Upper lobe of left lung (tissue), 6 donors: ENCODE measurements around the gene PHACTR1. TPM values are rescaled to one million over a fixed set of nuclear protein-coding genes. Genes with fewer than 3 reads are reported as not detected.

ENCODE experiments used
- ATAC-seq, 2 donors: fragments of 200-7000 bp; cut with Tn5 transposase; one replicate each; pipeline ENCODE4 v1.9.1; 2022; ENCODE audit warnings: mild to moderate bottlenecking in 2 of 2, moderate library complexity in 2 of 2; ENCODE audit not compliant: low FRiP score in 2 of 2
- DNase-seq, 2 donors: peaks; one replicate each; pipeline ENCODE4 v3.0.0-alpha.2; 2019 to 2020
- H3K27ac ChIP-seq, 4 donors: fragments of 200-600 bp; sonication (generic); one replicate each; pipeline ENCODE4 v1.5.1; 2016 to 2019
- H3K27me3 ChIP-seq, 4 donors: fragments of 200-600 bp; sonication (generic); one replicate each; pipeline ENCODE4 v1.5.1; 2017 to 2019
- H3K36me3 ChIP-seq, 4 donors: fragments of 200-600 bp; sonication (generic); one replicate each; pipeline ENCODE4 v1.5.1; 2016 to 2019
- H3K4me1 ChIP-seq, 4 donors: fragments of 200-600 bp; sonication (generic); one replicate each; pipeline ENCODE4 v1.5.1; 2018 to 2019
- H3K4me3 ChIP-seq, 4 donors: fragments of 200-600 bp; sonication (generic); one replicate each; pipeline ENCODE4 v1.5.1; 2017 to 2019; ENCODE audit warnings: mild to moderate bottlenecking in 2 of 4, moderate library complexity in 1 of 4
- H3K9me3 ChIP-seq, 4 donors: fragments of 200-600 bp; sonication (generic); one replicate each; pipeline ENCODE4 v1.5.1; 2018 to 2019
- EP300 ChIP-seq, 4 donors: sonication (generic); formaldehyde crosslinking; IDR thresholded peaks; one replicate each; pipeline ENCODE4 v1.5.1; 2017; ENCODE audit warnings: antibody characterized with exemption in 4 of 4, control low read depth in 2 of 4
- POLR2A ChIP-seq, 4 donors: fragments of 450-650 bp; IDR thresholded peaks; one replicate each; pipeline ENCODE4 v1.5.1; 2016 to 2017; ENCODE audit warnings: antibody characterized with exemption in 4 of 4, mild to moderate bottlenecking in 2 of 4
- POLR2AphosphoS5 ChIP-seq, 2 donors: sonication (generic); formaldehyde crosslinking; IDR thresholded peaks; one replicate each; pipeline ENCODE4 v1.5.1; 2017; ENCODE audit warnings: antibody characterized with exemption in 2 of 2
- WGBS, 2 donors: methylation state at CpG; one replicate each; pipeline ENCODE4 v1.1.5; 2017 to 2018; 5-methylcytosine and 5-hydroxymethylcytosine counted together
- total RNA-seq, 6 donors: library from RNA; depleted of rRNA in 4 of 6; stranded (reverse); fragments of >200 nt in 4 of 6; gene quantifications; one replicate each; pipeline versions ENCODE4 v1.1.0 to v1.2.1, GENCODE V29; 2016 to 2021
- TF ChIP-seq, protein P1 (sequence below), 6 experiments: fragments of 450-650 bp in 4 of 6; fragments of 200-600 bp in 2 of 6; sonication (generic) in 2 of 6; IDR thresholded peaks; one replicate each; pipeline ENCODE4 v1.5.1; 2016 to 2019; ENCODE audit warnings: antibody characterized with exemption in 6 of 6
- donor health status: DM: no; HTN: no; CAD: no; lungs with moderate emphysema.
- donor health status: DM: no; HTN: yes; CAD: no; lungs with severe emphysema.

PHACTR1 gene
- total RNA-seq, 6 donors from 2014 or later: 63.2 to 121 (median 90.9) TPM

DNA sequence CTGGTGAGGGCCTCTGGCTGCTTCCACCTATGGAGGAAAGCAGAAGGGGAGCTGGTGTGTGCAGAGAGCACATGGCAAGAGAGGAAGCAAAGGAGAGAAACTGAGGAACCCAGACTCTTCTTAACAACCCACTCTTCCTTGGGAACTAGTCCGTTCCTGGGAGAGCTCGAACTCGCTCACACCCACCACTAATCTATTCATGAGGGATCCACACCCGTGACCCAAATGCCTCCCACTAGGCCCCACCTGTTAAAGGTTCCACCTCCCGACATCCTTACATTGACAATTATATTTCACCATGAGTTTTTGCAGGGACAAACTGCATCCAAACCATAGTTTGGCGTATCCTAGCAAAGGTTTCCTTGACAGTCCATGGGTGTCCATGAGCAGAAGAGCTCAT is 488.5 kb downstream of the PHACTR1 start:
- H3K27ac ChIP-seq: no peak overlapping the region
- DNase-seq: no peak
- no peaks in the 10 kb centered on the region for H3K27me3 ChIP-seq
- ATAC-seq: no peak
- no peak overlapping the region for H3K4me3 ChIP-seq
- H3K36me3 ChIP-seq: peaks cover 0 to 31% (median 6%) of the 10 kb centered on the region in 4 donors
- TF ChIP-seq POLR2A (IDR thresholded peaks at IDR 0.05) (no peak), POLR2AphosphoS5 (IDR thresholded peaks at IDR 0.05) (no peak), EP300 (IDR thresholded peaks at IDR 0.05) (no peak)
- TF ChIP-seq, protein P1, sequence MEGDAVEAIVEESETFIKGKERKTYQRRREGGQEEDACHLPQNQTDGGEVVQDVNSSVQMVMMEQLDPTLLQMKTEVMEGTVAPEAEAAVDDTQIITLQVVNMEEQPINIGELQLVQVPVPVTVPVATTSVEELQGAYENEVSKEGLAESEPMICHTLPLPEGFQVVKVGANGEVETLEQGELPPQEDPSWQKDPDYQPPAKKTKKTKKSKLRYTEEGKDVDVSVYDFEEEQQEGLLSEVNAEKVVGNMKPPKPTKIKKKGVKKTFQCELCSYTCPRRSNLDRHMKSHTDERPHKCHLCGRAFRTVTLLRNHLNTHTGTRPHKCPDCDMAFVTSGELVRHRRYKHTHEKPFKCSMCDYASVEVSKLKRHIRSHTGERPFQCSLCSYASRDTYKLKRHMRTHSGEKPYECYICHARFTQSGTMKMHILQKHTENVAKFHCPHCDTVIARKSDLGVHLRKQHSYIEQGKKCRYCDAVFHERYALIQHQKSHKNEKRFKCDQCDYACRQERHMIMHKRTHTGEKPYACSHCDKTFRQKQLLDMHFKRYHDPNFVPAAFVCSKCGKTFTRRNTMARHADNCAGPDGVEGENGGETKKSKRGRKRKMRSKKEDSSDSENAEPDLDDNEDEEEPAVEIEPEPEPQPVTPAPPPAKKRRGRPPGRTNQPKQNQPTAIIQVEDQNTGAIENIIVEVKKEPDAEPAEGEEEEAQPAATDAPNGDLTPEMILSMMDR (IDR thresholded peaks at IDR 0.05): no peak
- H3K9me3 ChIP-seq: no peaks in the 10 kb centered on the region
- no peaks in the 10 kb centered on the region for H3K4me1 ChIP-seq
- WGBS, 2 donors: 94 to 99% methylated on average over 6 of the region's 6 CpGs

DNA sequence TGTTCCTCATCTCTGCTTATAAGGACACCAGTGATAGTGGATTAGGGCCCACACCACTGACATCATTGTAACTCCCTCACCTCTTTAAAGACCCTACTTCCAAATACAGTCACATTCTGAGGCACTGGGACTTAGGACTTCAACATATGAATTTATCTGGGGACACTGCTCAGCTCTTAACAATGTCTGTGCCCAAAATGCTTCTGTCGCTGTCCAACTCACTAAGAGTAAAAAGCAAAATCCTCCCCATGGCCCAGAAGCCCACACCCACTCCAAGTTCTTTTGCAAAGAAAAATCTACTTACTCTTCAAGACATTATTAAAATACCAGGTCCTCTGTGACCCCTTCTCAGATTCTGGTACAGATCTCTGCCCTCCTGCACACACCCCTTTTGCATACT is 495.5 kb downstream of the PHACTR1 start:
- peaks cover 0 to 15% (median 2%) of the 10 kb centered on the region in 4 donors for H3K36me3 ChIP-seq
- no peak for ATAC-seq
- no peaks in the 10 kb centered on the region for H3K27me3 ChIP-seq
- no peak overlapping the region for H3K27ac ChIP-seq
- no peaks in the 10 kb centered on the region for H3K9me3 ChIP-seq
- DNase-seq: no peak
- WGBS, 2 donors: 94 to 96% methylated on average over 1 of the region's 1 CpG
- peaks cover 0 to 2% (median 0%) of the 10 kb centered on the region in 4 donors for H3K4me1 ChIP-seq
- TF ChIP-seq POLR2A (IDR thresholded peaks at IDR 0.05) (no peak), EP300 (IDR thresholded peaks at IDR 0.05) (no peak), POLR2AphosphoS5 (IDR thresholded peaks at IDR 0.05) (no peak)
- TF ChIP-seq, protein P1 (IDR thresholded peaks at IDR 0.05): no peak
- no peak overlapping the region for H3K4me3 ChIP-seq

DNA sequence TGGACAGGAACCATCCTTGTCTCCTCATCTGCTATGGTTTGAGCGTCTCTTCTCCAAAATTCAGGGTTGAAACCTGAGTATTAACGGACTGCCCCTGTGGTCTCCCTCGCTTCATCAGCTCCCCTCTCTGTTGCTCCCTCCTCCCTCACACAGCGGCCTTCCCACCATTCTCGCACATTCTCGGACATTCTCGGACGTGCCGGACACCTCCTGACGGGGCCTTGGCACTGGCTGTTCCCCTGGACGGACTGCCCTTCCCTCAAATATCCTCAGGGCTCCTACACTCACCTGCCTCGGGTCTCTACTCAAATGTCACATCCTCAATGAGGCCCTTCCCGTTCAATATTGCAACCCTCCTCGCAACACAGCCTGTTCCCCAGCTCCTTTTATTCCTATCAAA is 496.0 kb downstream of the PHACTR1 start:
- peaks cover 0 to 4% (median 3%) of the 10 kb centered on the region in 4 donors for H3K4me1 ChIP-seq
- peaks cover 0 to 10% (median 2%) of the 10 kb centered on the region in 4 donors for H3K36me3 ChIP-seq
- H3K9me3 ChIP-seq: no peaks in the 10 kb centered on the region
- TF ChIP-seq POLR2A (IDR thresholded peaks at IDR 0.05) (no peak), EP300 (IDR thresholded peaks at IDR 0.05) (no peak), POLR2AphosphoS5 (IDR thresholded peaks at IDR 0.05) (no peak)
- TF ChIP-seq, protein P1 (IDR thresholded peaks at IDR 0.05): no peak
- DNase-seq: no peak
- no peaks in the 10 kb centered on the region for H3K27me3 ChIP-seq
- H3K27ac ChIP-seq: no peak overlapping the region
- no peak overlapping the region for H3K4me3 ChIP-seq
- 94 to 97% methylated on average over 14 of the region's 14 CpGs for WGBS, 2 donors
- no peak for ATAC-seq

DNA sequence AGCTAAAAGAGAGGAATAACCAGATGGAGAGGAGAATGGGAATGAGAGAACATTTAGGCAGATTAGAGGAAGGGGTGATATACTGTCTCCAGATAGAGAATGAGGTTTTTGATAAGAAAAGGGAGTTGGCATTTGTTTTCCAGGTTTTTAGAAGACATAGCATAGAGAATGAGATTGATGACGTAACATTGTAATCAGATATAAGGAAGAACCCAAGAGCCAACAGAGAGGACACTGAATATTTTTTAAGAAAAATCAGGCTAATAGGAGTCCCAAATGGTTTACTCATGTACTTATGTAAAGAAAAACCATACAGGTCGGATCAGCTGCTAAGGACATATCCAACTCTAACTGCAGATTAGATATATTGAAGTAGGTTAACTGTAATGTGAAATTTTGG is 498.8 kb downstream of the PHACTR1 start:
- Histone ChIP-seq H3K9me3 (no peaks in the 10 kb centered on the region), H3K36me3 (peaks cover 0 to 4% (median 2%) of the 10 kb centered on the region in 4 donors), H3K4me1 (peaks cover 0 to 6% (median 3%) of the 10 kb centered on the region in 4 donors), H3K4me3 (no peak overlapping the region), H3K27ac (no peak overlapping the region), H3K27me3 (no peaks in the 10 kb centered on the region)
- no peak for ATAC-seq
- WGBS, 2 donors: 89% methylated on average over 2 of the region's 2 CpGs
- TF ChIP-seq EP300 (IDR thresholded peaks at IDR 0.05) (no peak), POLR2AphosphoS5 (IDR thresholded peaks at IDR 0.05) (no peak), POLR2A (IDR thresholded peaks at IDR 0.05) (no peak)
- TF ChIP-seq, protein P1 (IDR thresholded peaks at IDR 0.05): no peak
- no peak for DNase-seq
